Amygdala (tissue), 56 donors: Measurements from ENCODE around the gene CDS2.
"Not testable (repeated sequence)": the region's sequence is repeated elsewhere in the genome, so short reads cannot be mapped to it uniquely, and the experiment has no call there.

Source experiments
- DNase-seq, 56 donors: peaks; one replicate each; lab custom pipeline; 2025; lab: John Stamatoyannopoulos, UW

CDS2 gene

GRCh38 chr20:5126512-5127203 is at the start of gene CDS2:
Gene CDS2, plus strand, starts transcription at chr20:5127008. Its CDS starts 85 bp downstream, at chr20:5127093.
- DNase-seq, result peak; percentile 93 to 100 (median 99)

DNA sequence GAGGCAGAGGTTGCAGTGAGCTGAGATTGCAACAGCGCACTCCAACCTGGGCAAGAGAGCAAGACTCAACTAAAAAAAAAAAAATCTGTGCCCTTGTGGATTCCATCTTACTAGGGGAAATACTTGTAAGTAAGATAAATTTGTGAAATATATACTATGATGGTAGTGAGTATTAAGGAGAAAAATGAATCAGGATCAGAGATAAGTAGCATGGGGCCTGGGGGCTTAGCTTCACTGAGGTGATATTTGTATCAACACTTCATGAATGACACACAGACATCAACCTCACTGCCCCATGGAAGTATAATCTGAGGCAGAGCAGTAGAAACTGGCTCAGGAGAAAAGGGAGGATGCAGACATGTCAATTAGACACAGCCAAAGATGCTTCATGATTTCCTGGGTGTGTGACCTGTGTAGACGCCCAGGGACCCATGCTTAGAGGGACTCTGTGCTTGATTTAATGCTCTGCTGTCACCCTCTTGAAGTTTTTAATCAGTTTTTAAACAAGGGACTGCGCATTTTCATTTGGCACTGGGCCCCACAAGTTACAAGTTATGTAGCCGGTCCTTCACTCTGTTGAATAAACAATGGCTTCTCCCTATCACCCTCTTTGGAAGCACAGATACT is 48.9 kb upstream of the CDS2 start:
- DNase-seq, result no peak

DNA sequence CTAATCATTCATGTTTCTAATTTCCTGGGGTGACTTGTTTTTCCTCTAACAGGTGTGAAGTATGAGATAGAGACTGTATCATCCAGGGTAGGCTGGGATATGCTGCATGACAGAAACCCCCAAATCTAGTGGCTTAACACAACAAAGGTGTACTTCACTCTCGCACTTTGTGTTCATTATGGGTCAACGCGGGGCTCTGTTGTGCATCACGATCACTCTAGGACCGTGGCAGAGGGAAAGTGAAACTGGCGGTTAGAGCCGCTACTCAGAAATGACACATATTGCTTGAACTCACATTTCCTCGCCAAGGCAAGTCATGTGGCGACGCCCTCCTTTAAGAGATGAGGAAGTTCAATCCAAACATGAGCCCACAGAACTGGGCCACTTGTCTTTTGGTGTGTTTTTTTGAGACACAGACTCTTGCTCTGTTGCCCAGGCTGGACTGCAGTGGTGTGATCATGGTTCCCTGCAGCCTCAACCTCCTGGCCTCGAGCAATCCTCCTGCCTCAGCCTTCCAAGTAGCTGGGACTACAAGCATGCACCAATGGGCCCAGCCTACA is 48.3 kb upstream of the CDS2 start:
- peak in 18 of 56 donors; percentile 9 to 68 (median 28) for DNase-seq

DNA sequence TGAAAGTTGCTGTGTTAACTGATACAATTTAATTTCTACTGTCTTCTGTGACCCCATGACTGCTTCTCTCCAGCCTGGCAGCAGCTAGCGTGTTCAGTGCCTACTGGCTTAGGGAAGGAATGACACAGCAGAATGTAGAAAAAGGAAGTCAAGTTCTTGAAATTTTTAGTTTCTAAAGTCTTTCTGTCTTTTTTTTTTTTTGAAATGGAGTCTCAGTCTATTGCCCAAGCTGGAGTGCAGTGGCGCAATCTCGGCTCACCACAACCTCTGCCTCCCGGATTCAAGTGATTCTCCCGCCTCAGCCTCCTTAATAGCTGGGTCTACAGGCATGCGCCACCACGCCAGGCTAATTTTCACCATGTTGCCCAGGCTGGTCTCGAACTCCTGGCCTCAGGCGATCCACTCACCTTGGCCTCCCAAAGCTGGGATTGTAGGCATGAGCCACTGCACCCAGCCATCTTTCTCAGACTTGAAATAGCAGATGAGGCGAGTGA is 46.4 kb upstream of the CDS2 start:
- DNase-seq, result peak in 7 of 56 donors; percentile 2 to 34 (median 9)

GRCh38 chr20:5085380-5085779 is 41.4 kb upstream of the CDS2 start:
- DNase-seq, result peak in 1 of 56 donors; percentile 5

DNA sequence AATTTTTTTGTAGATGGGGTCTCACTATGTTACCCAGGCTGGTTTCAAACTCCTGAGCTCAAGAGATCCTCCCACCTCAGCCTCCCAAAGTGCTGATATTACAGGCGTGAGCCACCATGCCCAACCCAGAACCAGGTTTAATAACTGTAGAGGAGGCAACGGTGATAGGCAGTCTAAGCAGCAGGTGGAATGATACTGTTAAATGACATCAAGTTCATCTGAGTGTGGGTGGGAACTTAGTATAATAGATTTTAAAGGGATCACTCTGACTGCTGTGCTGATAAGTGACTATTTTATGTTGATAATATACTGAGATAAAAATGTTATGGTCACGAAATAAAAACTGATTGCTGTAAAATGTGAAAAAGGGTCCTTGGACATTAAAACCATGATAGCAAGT is 38.1 kb upstream of the CDS2 start:
- DNase-seq, result no peak

DNA sequence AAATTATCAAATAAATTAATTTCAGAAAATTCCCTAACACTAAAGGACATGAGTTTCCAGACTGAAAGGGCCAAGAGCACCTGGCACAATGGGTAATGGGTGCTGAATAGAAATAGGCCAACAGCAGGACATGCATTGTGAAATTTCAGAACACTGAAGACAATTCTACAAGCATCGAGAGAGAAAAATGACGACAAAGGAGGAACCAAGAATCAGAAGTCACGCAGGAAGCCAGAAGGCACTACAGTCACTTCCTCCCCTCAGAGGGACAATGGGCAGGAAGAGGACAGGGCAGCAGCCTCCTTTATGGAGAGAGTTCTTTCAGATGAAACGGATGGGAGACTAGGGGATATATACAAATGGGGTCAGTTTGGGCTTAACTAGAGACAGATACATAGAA is 36.6 kb upstream of the CDS2 start:
- peak in 5 of 56 donors; percentile 7 to 27 (median 11) for DNase-seq

- DNase-seq, result no peak
Observed at GRCh38 chr20:5091902-5092301, 34.9 kb upstream of the CDS2 start.

DNA sequence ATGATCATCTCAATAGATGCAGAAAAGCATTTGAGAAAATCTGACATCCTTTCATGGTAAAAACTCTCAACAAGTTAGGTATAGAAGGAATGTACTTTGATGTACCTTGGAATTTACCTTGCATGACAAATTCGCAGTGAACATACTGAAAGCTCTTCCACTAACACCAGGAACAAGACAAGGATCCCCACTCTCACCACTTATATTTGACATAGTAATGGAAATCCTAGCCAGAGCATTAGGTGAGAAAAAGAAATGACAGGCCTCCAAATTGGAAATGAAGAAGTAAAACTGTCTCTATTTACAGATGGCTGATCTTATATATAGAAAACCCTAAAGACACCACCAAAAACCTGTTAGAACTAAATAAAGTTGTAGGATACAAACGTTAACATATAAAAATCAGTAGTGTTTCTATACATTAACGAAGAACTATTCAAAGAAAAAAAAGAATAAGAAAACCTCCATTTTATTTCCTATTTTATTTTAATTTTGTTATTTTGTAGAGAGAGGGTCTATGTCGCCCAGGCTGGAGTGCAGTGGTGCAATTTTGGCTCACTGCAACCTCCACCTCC is 34.0 kb upstream of the CDS2 start:
- no peak for DNase-seq

GRCh38 chr20:5095454-5095853 is 31.4 kb upstream of the CDS2 start:
- no peak for DNase-seq

DNA sequence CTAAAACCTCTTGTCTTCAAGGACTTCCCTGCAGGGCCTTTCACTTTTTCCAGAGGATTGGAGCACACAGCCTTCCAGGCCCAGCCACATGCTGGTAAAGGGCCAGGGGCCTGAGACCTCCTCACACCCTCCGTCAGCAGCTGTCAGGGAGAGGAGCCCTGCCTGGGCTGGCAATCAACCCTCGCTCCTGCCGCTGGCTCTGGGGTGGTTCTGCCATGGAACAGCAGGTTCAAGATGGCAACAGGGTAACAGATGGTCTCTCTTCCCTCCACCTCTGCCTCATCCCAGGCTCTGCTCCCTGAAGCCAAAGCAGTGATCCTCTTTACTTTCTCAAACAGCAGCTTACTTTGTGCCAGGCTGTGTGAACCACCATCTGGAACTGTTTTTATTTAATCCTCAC is 30.9 kb upstream of the CDS2 start:
- no peak for DNase-seq

DNA sequence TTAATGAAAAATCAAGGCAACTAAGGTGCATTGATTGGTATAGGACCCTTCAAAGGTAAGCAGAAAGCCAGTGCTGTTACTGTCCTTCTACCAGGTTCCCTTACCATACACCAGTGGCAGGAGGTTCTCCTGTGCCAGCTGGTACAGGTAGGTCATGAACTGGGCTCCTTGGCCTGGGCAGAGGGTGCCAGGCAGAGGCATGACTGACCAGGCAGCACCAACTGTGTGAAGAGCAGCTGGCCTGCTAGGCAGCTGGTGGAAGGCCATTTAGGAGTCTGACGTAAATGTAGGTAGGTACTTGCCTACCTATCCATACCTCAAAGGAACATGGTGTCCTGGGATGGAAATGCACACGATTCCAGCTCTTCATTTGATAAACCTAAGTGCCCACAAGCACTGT is 30.3 kb upstream of the CDS2 start:
- DNase-seq, result no peak

DNA sequence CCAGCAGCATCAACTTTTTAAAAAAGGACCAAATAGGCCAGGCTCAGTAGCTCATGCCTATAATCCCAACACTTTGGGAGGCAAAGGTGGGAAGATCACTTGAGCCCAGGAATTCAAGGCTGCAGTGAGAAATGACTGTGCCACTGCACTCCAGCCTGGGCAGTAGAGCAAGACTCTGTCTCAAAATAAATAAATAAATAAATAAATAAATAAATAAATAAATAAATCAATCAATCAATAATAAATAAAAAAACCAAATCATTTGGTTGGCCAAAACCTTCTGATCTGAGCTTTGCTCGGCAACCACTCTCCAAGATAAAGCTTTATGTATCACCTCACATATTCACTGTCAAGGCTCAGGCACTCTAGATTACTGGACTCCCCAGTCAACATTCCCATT is 27.8 kb upstream of the CDS2 start:
- not testable (repeated sequence) for DNase-seq

DNA sequence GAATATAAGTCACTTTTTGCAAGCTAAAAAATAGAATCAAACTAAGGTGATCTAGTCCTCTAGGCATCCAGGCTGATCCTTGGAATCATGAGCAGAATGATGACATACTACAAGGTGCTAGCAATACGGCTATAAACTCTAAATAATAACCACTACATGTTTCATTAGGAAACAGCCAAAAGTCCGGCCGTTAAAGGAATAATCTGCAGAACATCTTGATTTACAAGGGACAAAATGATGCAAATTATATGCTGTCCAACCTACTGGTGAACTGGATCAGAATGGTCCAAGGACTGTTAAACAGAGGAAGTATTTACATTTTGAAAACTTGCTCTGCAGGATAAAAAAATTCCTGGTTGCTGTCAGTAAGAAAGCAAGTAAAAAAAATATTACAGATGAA is 26.9 kb upstream of the CDS2 start:
- not testable (repeated sequence) for DNase-seq

- DNase-seq, result peak in 45 of 56 donors; percentile 8 to 88 (median 52)
Observed at GRCh38 chr20:5100684-5101347, 26.0 kb upstream of the CDS2 start.

DNA sequence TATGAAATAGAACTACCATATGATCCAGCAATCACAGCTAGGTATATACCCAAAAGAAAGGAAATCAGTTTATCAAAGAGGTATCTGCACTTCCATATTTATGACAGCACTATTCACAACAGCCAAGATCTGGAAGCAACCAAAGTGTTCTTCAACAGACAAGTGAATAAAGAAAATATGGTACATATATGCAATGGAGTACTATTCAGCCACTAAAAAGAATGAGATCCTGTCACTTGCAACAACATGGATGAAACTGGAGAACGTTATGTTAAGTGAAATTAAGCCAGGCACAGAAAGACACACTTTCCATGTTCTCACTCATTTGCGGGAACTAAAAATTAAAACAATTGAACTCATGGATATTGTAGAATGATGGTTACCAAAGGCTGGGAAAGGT is 22.3 kb upstream of the CDS2 start:
- no peak for DNase-seq

DNA sequence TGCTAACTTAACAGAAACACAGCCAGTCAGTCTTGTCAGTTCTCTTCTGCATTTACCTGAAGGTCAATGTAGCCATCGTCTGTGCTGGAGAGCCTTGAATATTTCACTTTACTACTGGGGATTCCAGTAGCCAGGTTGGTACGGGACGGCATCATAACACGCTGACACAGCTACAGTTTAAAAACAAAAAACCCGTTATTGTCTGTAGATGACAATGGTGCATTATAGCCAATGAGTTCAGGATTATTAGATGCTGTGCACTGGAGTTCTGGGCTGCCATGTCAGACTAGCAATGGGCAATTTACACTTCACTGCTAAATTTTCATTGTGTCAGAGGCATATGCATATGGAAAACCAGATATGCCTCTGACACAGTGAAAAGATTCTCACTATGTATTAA is 17.5 kb upstream of the CDS2 start:
- DNase-seq, result peak in 5 of 56 donors; percentile 6 to 55 (median 11)

DNA sequence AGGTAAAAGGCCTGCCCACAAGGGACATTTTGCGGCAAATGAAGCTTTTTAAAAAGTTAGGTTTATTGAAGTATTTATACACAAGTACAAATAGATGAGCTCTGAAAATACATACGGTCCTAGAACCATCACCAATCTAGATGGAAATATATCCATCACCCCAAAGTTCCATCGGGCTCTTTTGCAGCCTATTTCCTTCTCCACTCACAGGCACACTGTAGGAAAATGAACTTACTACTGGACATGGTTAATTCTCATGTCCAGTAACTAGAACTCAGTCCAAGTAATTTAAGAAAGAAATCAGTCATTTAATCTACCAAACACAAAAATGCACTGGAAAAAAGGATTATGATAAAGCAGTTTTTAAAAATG is 13.2 kb upstream of the CDS2 start:
- DNase-seq, result no peak

DNA sequence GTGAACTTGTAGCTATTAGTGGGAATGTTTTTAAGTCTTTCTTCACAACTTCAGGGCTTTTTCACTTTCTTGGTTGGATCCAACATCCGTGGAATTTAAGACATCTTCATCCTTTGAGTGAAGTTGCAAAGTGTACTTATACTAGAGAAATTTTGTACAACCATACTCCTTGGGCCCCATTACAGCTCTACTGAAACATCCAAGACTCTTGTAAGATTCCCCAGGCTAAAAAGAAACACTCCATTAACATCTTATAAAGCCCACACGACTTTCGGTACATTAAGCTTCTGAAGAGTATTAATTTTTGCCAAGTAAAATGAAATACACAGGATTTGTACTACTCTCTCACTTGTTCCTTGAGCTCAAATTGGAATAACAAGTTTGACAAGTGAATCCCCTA is 12.4 kb upstream of the CDS2 start:
- DNase-seq, result no peak

DNA sequence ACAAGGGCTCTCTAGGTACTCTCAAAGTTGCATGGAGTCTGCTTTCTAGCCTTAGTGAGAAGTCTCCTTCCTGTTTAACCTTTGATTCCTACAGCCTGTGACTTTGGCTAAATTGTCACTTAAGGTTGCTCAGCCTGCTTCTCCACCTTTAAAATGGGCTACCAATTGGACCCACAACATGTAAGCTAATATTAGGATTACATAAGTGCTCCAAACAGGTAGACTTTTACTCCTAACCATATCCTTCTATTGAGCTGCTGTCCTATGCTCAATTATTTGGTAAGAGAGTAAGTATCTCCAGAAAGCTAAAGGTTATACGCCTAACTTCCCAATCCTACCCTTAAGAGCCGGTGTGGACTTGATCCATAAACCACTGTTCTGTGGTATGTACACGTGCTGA is 9.9 kb upstream of the CDS2 start:
- DNase-seq, result no peak
